Placental pericyte (primary cell): ENCODE data around the gene DDX50. TPM values are rescaled to one million over a fixed set of nuclear protein-coding genes. Genes with fewer than 3 reads are reported as not detected.

ENCODE experiments used
- small RNA-seq: library from RNA; depleted of rRNA; stranded (forward); fragments of <200 nt; gene quantifications from one replicate; pipeline ENCODE3, GENCODE V24; 2012; ENCODE audit warnings: low replicate concordance
- total RNA-seq: library from RNA; depleted of rRNA; stranded (reverse); fragments of >200 nt; gene quantifications from 2 replicates; pipeline ENCODE4 v1.2.3, GENCODE V29; 2012

DDX50 gene
- 37.2 and 37.9 TPM in 2 replicates for total RNA-seq

GRCh38 chr10:68901105-68901927 lies at the start of gene DDX50:
TSS of gene DDX50 (plus strand) at chr10:68901315. CDS start at chr10:68901385, 70 bp downstream.

GRCh38 chr10:68955832-68956532 lies 54.9 kb downstream of the DDX50 start, which contains the start of gene DDX21:
TSS of gene DDX21 (plus strand) at chr10:68956170. CDS start at chr10:68956226, 56 bp downstream.

GRCh38 chr10:68988530-68989316 lies 87.6 kb downstream of the DDX50 start, which contains the start of gene KIFBP:
TSS of gene KIFBP (plus strand) at chr10:68988803. CDS start at chr10:68988833, 30 bp downstream.

Small RNAs within 50 kb of the gene (small RNA-seq; reads per million reads assigned to genes)
- not detected for gene RNU6-571P

Other genes starting within 250 kb of the DDX50 start
- 40.5 and 71.2 TPM in 2 replicates for gene CCAR1, start 180.1 kb upstream of the DDX50 start, total RNA-seq
- gene STOX1, start 73.8 kb upstream of the DDX50 start, total RNA-seq, result 0.22 and 0.43 TPM in 2 replicates
- 75.5 and 118 TPM in 2 replicates for gene DDX21, start 54.9 kb downstream of the DDX50 start, total RNA-seq
- 34.6 and 68.1 TPM in 2 replicates for gene KIFBP, start 87.5 kb downstream of the DDX50 start, total RNA-seq
- 8.3 and 29.1 TPM in 2 replicates for gene SRGN, start 186.8 kb downstream of the DDX50 start, total RNA-seq
- gene VPS26A, start 222.9 kb downstream of the DDX50 start, total RNA-seq, result 22.9 and 53.8 TPM in 2 replicates